Tibial nerve (tissue), 4 donors: ENCODE measurements around the gene WDFY3. TPM values are rescaled to one million over a fixed set of nuclear protein-coding genes. Genes with fewer than 3 reads are reported as not detected.

Experiments used
- DNase-seq, 2 donors: peaks; one replicate each; pipeline ENCODE4 v3.0.0-alpha.2; 2019; ENCODE audit warnings: low spot score in 2 of 2
- H3K27ac ChIP-seq, 4 donors: fragments of 200-600 bp; sonication (generic) in 3 of 4; one replicate each; pipeline ENCODE4 v1.5.1; 2017 to 2019; ENCODE audit warnings: mild to moderate bottlenecking in 1 of 4
- H3K27me3 ChIP-seq, 2 donors: fragments of 200-600 bp; sonication (generic) in 1 of 2; one replicate each; pipeline versions ENCODE4 v1.5.1 to v1.6.0; 2017 to 2019
- H3K36me3 ChIP-seq, 3 donors: fragments of 200-600 bp; sonication (generic); one replicate each; pipeline ENCODE4 v1.5.1; 2018 to 2019
- H3K4me1 ChIP-seq, 4 donors: fragments of 200-600 bp; sonication (generic) in 3 of 4; one replicate each; pipeline ENCODE4 v1.5.1; 2017 to 2019
- H3K4me3 ChIP-seq, 4 donors: fragments of 200-600 bp; sonication (generic) in 3 of 4; one replicate each; pipeline ENCODE4 v1.5.1; 2017 to 2019; ENCODE audit warnings: mild to moderate bottlenecking in 1 of 4, moderate library complexity in 1 of 4
- H3K9me3 ChIP-seq, 4 donors: fragments of 200-600 bp; sonication (generic) in 3 of 4; one replicate each; pipeline ENCODE4 v1.5.1; 2017 to 2019
- CTCF ChIP-seq, 5 experiments: fragments of 200-600 bp in 3 of 5; fragments of 450-650 bp in 2 of 5; sonication (generic) in 3 of 5; IDR thresholded peaks; one replicate each; pipeline ENCODE4 v1.5.1; 2016 to 2019; ENCODE audit warnings: antibody characterized with exemption in 5 of 5, mild to moderate bottlenecking in 3 of 5, moderate library complexity in 2 of 5
- EP300 ChIP-seq, 2 donors: sonication (generic); formaldehyde crosslinking; IDR thresholded peaks; one replicate each; pipeline ENCODE4 v1.6.1; 2017; ENCODE audit warnings: antibody characterized with exemption in 2 of 2, mild to moderate bottlenecking in 1 of 2
- POLR2A ChIP-seq, 2 donors: fragments of 450-650 bp; IDR thresholded peaks; one replicate each; pipeline ENCODE4 v1.6.1; 2017; ENCODE audit warnings: antibody characterized with exemption in 2 of 2, mild to moderate bottlenecking in 2 of 2, moderate library complexity in 2 of 2
- WGBS, 2 donors: methylation state at CpG; one replicate each; pipeline ENCODE4 v1.1.5; 2018; 5-methylcytosine and 5-hydroxymethylcytosine counted together
- total RNA-seq, 4 donors: library from RNA; depleted of rRNA; stranded (reverse); fragments of >200 nt; gene quantifications; one replicate each; pipeline ENCODE4 v1.1.0, GENCODE V29; 2016

The WDFY3 gene
- total RNA-seq, 4 donors from 2014 or later: 79.4 to 172 (median 116) TPM

- TF ChIP-seq CTCF (IDR thresholded peaks at IDR 0.05): no peak
- no peak for TF ChIP-seq POLR2A (IDR thresholded peaks at IDR 0.05)
- TF ChIP-seq EP300 (IDR thresholded peaks at IDR 0.05): no peak
- Histone ChIP-seq H3K27ac (no peak overlapping the region), H3K36me3 (peaks cover 0 to 82% (median 0%) of the 10 kb centered on the region in 3 donors), H3K4me3 (no peak overlapping the region), H3K27me3 (no peaks in the 10 kb centered on the region), H3K9me3 (no peaks in the 10 kb centered on the region), H3K4me1 (no peaks in the 10 kb centered on the region)
- WGBS, 2 donors: 88 to 90% methylated on average over 1 of the region's 1 CpG
- DNase-seq: no peak
Observed at GRCh38 chr4:84691170-84691691, 275.3 kb downstream of the WDFY3 start.

DNA sequence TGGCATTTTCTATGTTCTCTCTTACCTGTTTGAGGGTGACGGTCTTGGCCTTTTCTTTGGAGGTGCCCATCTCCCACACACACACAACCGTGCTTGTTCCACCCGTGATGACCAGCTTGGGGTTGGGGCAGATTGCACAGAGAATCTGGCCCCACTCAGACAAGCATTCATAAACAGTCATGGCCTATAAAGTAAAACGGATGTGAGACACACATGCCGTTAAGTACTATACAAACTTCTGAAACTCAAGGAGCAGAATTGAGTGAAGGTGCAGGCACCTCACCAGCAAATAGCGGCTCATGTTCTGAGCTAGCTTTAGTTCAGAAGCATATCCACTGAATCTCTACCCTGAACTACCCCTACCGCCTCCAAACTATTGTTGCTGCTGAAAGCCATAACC lies 276.0 kb downstream of the WDFY3 start:
- Histone ChIP-seq H3K4me3 (no peak overlapping the region), H3K36me3 (peaks cover 0 to 82% (median 0%) of the 10 kb centered on the region in 3 donors), H3K9me3 (no peaks in the 10 kb centered on the region), H3K27me3 (no peaks in the 10 kb centered on the region), H3K27ac (no peak overlapping the region), H3K4me1 (no peaks in the 10 kb centered on the region)
- no peak for DNase-seq
- TF ChIP-seq EP300 (IDR thresholded peaks at IDR 0.05) (no peak), POLR2A (IDR thresholded peaks at IDR 0.05) (no peak), CTCF (IDR thresholded peaks at IDR 0.05) (no peak)
- 94 to 95% methylated on average over 7 of the region's 7 CpGs for WGBS, 2 donors

GRCh38 chr4:84689197-84689596 lies 277.3 kb downstream of the WDFY3 start:
- no peaks in the 10 kb centered on the region for H3K27me3 ChIP-seq
- H3K36me3 ChIP-seq: peaks cover 0 to 82% (median 0%) of the 10 kb centered on the region in 3 donors
- no peak for TF ChIP-seq EP300 (IDR thresholded peaks at IDR 0.05)
- no peak for TF ChIP-seq CTCF (IDR thresholded peaks at IDR 0.05)
- no peak for TF ChIP-seq POLR2A (IDR thresholded peaks at IDR 0.05)
- no peak for DNase-seq
- H3K4me3 ChIP-seq: no peak overlapping the region
- H3K4me1 ChIP-seq: no peaks in the 10 kb centered on the region
- H3K27ac ChIP-seq: no peak overlapping the region
- H3K9me3 ChIP-seq: no peaks in the 10 kb centered on the region

DNA sequence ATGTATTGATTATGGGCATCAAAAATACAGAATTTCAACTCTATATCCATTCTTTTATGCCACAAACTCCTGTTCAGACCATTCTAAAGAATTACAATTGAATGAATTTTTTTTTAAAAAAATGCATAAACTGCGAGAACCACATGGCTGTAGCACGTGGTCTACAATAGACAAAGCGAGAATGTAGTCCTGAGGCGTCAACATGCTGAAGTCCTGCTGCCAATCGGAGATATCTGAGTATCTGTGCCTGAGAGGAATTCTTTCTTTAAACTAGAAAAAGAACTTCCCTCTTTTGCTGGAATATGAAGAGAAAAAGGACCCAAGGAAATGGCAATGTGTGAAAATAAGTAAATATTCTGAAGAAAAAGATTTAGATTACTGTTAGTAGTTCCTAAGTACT lies 277.9 kb downstream of the WDFY3 start:
- no peaks in the 10 kb centered on the region for H3K9me3 ChIP-seq
- H3K27ac ChIP-seq: no peak overlapping the region
- no peaks in the 10 kb centered on the region for H3K27me3 ChIP-seq
- no peak for DNase-seq
- TF ChIP-seq EP300 (IDR thresholded peaks at IDR 0.05) (no peak), POLR2A (IDR thresholded peaks at IDR 0.05) (no peak), CTCF (IDR thresholded peaks at IDR 0.05) (no peak)
- WGBS, 2 donors: 94 to 95% methylated on average over 5 of the region's 5 CpGs
- H3K4me1 ChIP-seq: no peaks in the 10 kb centered on the region
- H3K36me3 ChIP-seq: peaks cover 0 to 82% (median 0%) of the 10 kb centered on the region in 3 donors
- no peak overlapping the region for H3K4me3 ChIP-seq

GRCh38 chr4:84685105-84685504 lies 281.4 kb downstream of the WDFY3 start:
- peaks cover 0 to 27% (median 14%) of the 10 kb centered on the region in 4 donors for H3K4me1 ChIP-seq
- 56 to 75% methylated on average over 1 of the region's 1 CpG for WGBS, 2 donors
- H3K27me3 ChIP-seq: no peaks in the 10 kb centered on the region
- no peak for DNase-seq
- no peak overlapping the region for H3K4me3 ChIP-seq
- H3K36me3 ChIP-seq: peaks cover 0 to 81% (median 2%) of the 10 kb centered on the region in 3 donors
- H3K27ac ChIP-seq: no peak overlapping the region
- H3K9me3 ChIP-seq: no peaks in the 10 kb centered on the region
- no peak for TF ChIP-seq EP300 (IDR thresholded peaks at IDR 0.05)
- TF ChIP-seq CTCF (IDR thresholded peaks at IDR 0.05): no peak
- no peak for TF ChIP-seq POLR2A (IDR thresholded peaks at IDR 0.05)
